Mucosa of descending colon (tissue), 3 donors: ENCODE results near the gene DDX60. TPM values are rescaled to one million over a fixed set of nuclear protein-coding genes. Genes with fewer than 3 reads are reported as not detected.
"Not testable (repeated sequence)": the region's sequence is repeated elsewhere in the genome, so short reads cannot be mapped to it uniquely, and the experiment has no call there.

Experiments used
- ATAC-seq: fragments of 200-7000 bp; cut with Tn5 transposase; one replicate; pipeline ENCODE4 v1.9.1; 2020; ENCODE audit warnings: mild to moderate bottlenecking, moderate library complexity
- DNase-seq, 3 donors: peaks; one replicate each; pipeline ENCODE4 v3.0.0-alpha.2; 2020
- H3K36me3 ChIP-seq: fragments of 200-600 bp; one replicate; pipeline ENCODE4 v1.8.0; 2021; ENCODE audit warnings: low read depth, mild to moderate bottlenecking
- H3K4me1 ChIP-seq: fragments of 200-600 bp; one replicate; pipeline ENCODE4 v1.8.0; 2021; ENCODE audit warnings: low read depth, mild to moderate bottlenecking
- H3K4me3 ChIP-seq: fragments of 200-600 bp; one replicate; pipeline ENCODE4 v1.8.0; 2021; ENCODE audit warnings: mild to moderate bottlenecking
- H3K9me3 ChIP-seq: fragments of 200-600 bp; one replicate; pipeline ENCODE4 v1.8.0; 2021; ENCODE audit warnings: mild to moderate bottlenecking
- CTCF ChIP-seq: fragments of 200-600 bp; IDR thresholded peaks from one replicate; pipeline ENCODE4 v1.8.0; 2022; ENCODE audit warnings: antibody characterized with exemption, mild to moderate bottlenecking
- intact Hi-C, 2 donors: fragments of 100-400 bp; cut with DNase I in 1 of 2; cut with micrococcal nuclease in 1 of 2; formaldehyde crosslinking; loops; one replicate each; pipeline versions ENCODE4 v1.11.0 to v1.11.1; 2022; cut with DNase I, micrococcal nuclease
- total RNA-seq, 3 donors: library from RNA; stranded (reverse); fragmentation: NEBNext Ultra II Directional in 2 of 3; extraction: Animal tissue kit (Norgen Biotek cat#: 25700) in 2 of 3; gene quantifications; one replicate each; pipeline versions ENCODE4 v1.2.1 to v1.2.4, GENCODE V29; 2021 to 2023
- donor health status: DM: no; HTN: no; CAD: no; lungs with moderate emphysema.
- donor health status: DM: no; HTN: no; CAD: no.
- donor health status: DM: no; HTN: yes; CAD: no.

Gene DDX60
- total RNA-seq, 3 donors from 2014 or later: 45.6 to 118 (median 50.4) TPM

- peaks cover 13% of the 10 kb centered on the region for H3K4me1 ChIP-seq
- H3K36me3 ChIP-seq: no peaks in the 10 kb centered on the region
- DNase-seq (peak in 1 of 3 donors; percentile 31), ATAC-seq (peak; percentile 73)
- intact Hi-C loops: no loop called here
- H3K9me3 ChIP-seq: no peaks in the 10 kb centered on the region
- no peak overlapping the region for H3K4me3 ChIP-seq
- TF ChIP-seq CTCF: no peak
These were observed 8.8 kb downstream of the DDX60 start for GRCh38 chr4:168309781-168310180.

GRCh38 chr4:168308912-168309311, 9.6 kb downstream of the DDX60 start:
- peak overlapping the region; percentile 2 for H3K4me3 ChIP-seq
- DNase-seq (no peak), ATAC-seq (peak; percentile 95)
- H3K9me3 ChIP-seq: no peaks in the 10 kb centered on the region
- no peak for TF ChIP-seq CTCF
- intact Hi-C loops: no loop called here
- no peaks in the 10 kb centered on the region for H3K36me3 ChIP-seq
- peaks cover 10% of the 10 kb centered on the region for H3K4me1 ChIP-seq

GRCh38 chr4:168306476-168306875, 12.1 kb downstream of the DDX60 start:
- Histone ChIP-seq H3K36me3 (no peaks in the 10 kb centered on the region), H3K9me3 (no peaks in the 10 kb centered on the region), H3K4me1 (peaks cover 6% of the 10 kb centered on the region), H3K4me3 (no peak overlapping the region)
- TF ChIP-seq CTCF: no peak
- intact Hi-C loops: no loop called here
- DNase-seq (no peak), ATAC-seq (no peak)

GRCh38 chr4:168304744-168305459, 13.7 kb downstream of the DDX60 start:
- no peaks in the 10 kb centered on the region for H3K9me3 ChIP-seq
- DNase-seq (no peak), ATAC-seq (peak; percentile 52)
- TF ChIP-seq CTCF: no peak
- no peak overlapping the region for H3K4me3 ChIP-seq
- intact Hi-C loops: no loop called here
- peaks cover 1% of the 10 kb centered on the region for H3K4me1 ChIP-seq
- no peaks in the 10 kb centered on the region for H3K36me3 ChIP-seq

- peak; percentile 16 for ATAC-seq
- intact Hi-C loops, H3K36me3 ChIP-seq, H3K4me1 ChIP-seq, H3K9me3 ChIP-seq, DNase-seq, H3K4me3 ChIP-seq: not testable (repeated sequence)
These were observed 15.1 kb downstream of the DDX60 start for GRCh38 chr4:168303430-168303829.

- TF ChIP-seq CTCF: no peak
- H3K36me3 ChIP-seq: no peaks in the 10 kb centered on the region
- DNase-seq: no peak
- H3K9me3 ChIP-seq: no peaks in the 10 kb centered on the region
- no peaks in the 10 kb centered on the region for H3K4me1 ChIP-seq
- ATAC-seq: no peak
- intact Hi-C loops: no loop called here
- no peak overlapping the region for H3K4me3 ChIP-seq
These were observed 25.1 kb downstream of the DDX60 start for GRCh38 chr4:168293386-168293975.
